CD4-positive, alpha-beta memory T cell (primary cell): ENCODE results near the gene SAP25. TPM values are rescaled to one million over a fixed set of nuclear protein-coding genes. Genes with fewer than 3 reads are reported as not detected.

Experiments used
- CTCF ChIA-PET: fragments of 350-600 bp; sonication (Branson Sonifier 250); formaldehyde crosslinking; loops from one replicate; lab custom pipeline; 2021; ENCODE audit warnings: inconsistent platforms; ENCODE audit not compliant: partially characterized antibody; lab: Charles Lee
- POLR2A ChIA-PET: fragments of 350-600 bp; sonication (Branson Sonifier 250); formaldehyde crosslinking; loops from one replicate; lab custom pipeline; 2021; ENCODE audit not compliant: partially characterized antibody; lab: Charles Lee
- DNase-seq, 5 donors: peaks; one replicate each; pipeline versions ENCODE4 v3.0.0 to v3.0.0-alpha.2; 2020 to 2022; ENCODE audit warnings: mixed read lengths in 1 of 5
- H3K27ac ChIP-seq: one replicate; pipeline ENCODE4 v1.7.0; 2013; ENCODE audit warnings: low read depth, low read length
- H3K27me3 ChIP-seq: 2 replicates; pipeline ENCODE4 v1.7.0; 2013; ENCODE audit warnings: mild to moderate bottlenecking, low read length, moderate library complexity; ENCODE audit not compliant: insufficient read depth
- H3K36me3 ChIP-seq: 2 replicates; pipeline ENCODE4 v1.7.0; 2013; ENCODE audit warnings: mild to moderate bottlenecking, low read length, moderate library complexity; ENCODE audit not compliant: insufficient read depth
- H3K4me1 ChIP-seq: 2 replicates; pipeline ENCODE4 v1.7.0; 2013; ENCODE audit warnings: mild to moderate bottlenecking, low read length, moderate library complexity; ENCODE audit not compliant: insufficient read depth
- H3K4me3 ChIP-seq, 2 donors: one replicate each; pipeline ENCODE4 v1.7.0; 2013; ENCODE audit warnings: low read length in 2 of 2, mild to moderate bottlenecking in 1 of 2
- H3K9me3 ChIP-seq, 2 donors: one replicate each; pipeline ENCODE4 v1.7.0; 2013; ENCODE audit warnings: low read length in 2 of 2, control low read depth in 1 of 2; ENCODE audit not compliant: control insufficient read depth in 1 of 2
- H3K27ac Mint-ChIP-seq, 7 donors: one replicate each; pipeline ENCODE4 v1.8.0; 2020 to 2021; ENCODE audit warnings: mixed read lengths in 7 of 7, mild to moderate bottlenecking in 6 of 7, inconsistent platforms in 3 of 7, moderate library complexity in 3 of 7
- H3K27me3 Mint-ChIP-seq, 2 donors: one replicate each; pipeline ENCODE4 v1.8.0; 2020 to 2021; ENCODE audit warnings: mixed read lengths in 2 of 2
- H3K36me3 Mint-ChIP-seq, 2 donors: one replicate each; pipeline ENCODE4 v1.8.0; 2020 to 2021; ENCODE audit warnings: mixed read lengths in 2 of 2, inconsistent platforms in 1 of 2, mild to moderate bottlenecking in 1 of 2
- H3K4me1 Mint-ChIP-seq, 4 donors: one replicate each; pipeline ENCODE4 v1.8.0; 2020 to 2021; ENCODE audit warnings: mixed read lengths in 4 of 4, mild to moderate bottlenecking in 1 of 4
- H3K4me3 Mint-ChIP-seq, 8 donors: one replicate each; pipeline ENCODE4 v1.8.0; 2020 to 2021; ENCODE audit warnings: mixed read lengths in 8 of 8, mild to moderate bottlenecking in 7 of 8, moderate library complexity in 6 of 8, inconsistent platforms in 3 of 8
- H3K9me3 Mint-ChIP-seq, 8 donors: one replicate each; pipeline ENCODE4 v1.8.0; 2020 to 2021; ENCODE audit warnings: mixed read lengths in 8 of 8, mild to moderate bottlenecking in 5 of 8, inconsistent platforms in 3 of 8, moderate library complexity in 1 of 8
- intact Hi-C: fragments of 100-400 bp; cut with micrococcal nuclease; formaldehyde crosslinking; loops from one replicate; pipeline ENCODE4 v1.15.1; 2023
- polyA plus RNA-seq, 2 donors: library from polyadenylated mRNA; unstranded; fragments of 300-500 nt; fragmentation: Illumina TruSeq; gene quantifications; one replicate each; pipeline ENCODE4 v1.2.3, GENCODE V29; 2021
- total RNA-seq, 2 experiments: library from RNA; stranded (reverse); gene quantifications; one replicate each; pipeline ENCODE4 v1.2.3, GENCODE V29; 2021

Gene SAP25
- total and polyA plus RNA-seq, 4 experiments from 2014 or later = 0.72 to 126 (median 119) TPM; not detected in 1

DNA sequence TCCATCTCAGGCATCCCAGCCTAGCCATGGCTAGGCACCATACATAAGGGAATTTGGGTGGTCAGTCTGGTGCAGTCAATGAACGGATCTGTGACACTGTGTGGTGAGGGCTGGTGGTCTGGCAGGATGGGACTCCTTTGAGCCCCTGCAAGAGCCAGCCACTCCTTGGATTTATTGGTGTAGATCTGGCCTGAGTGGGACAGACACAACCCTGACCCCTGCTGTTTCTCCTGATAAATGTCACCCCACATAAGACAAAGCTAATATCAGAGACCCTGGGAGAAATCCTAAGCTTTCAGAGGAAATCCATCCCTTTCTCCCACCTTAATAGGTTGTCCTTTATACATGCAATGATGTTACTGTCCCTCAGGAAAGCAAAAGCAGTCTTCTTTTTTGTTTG lies 14.7 kb upstream of the SAP25 start:
- Histone ChIP-seq H3K27me3 (no peaks in the 10 kb centered on the region), H3K27ac (no peak overlapping the region), H3K36me3 (no peaks in the 10 kb centered on the region), H3K4me3 (no peak overlapping the region), H3K9me3 (no peaks in the 10 kb centered on the region), H3K4me1 (peaks cover 19% of the 10 kb centered on the region)
- peak overlapping the region in 2 of 7 donors; percentile 19 to 37 for H3K27ac Mint-ChIP-seq
- ChIA-PET CTCF (interaction anchor here (0.6 to 12.0 kb wide), 24 partner anchors 11 to 264 kb away, joined by 3 to 266 read pairs (median 4); partner anchors contain the start of genes MOSPD3, NYAP1, PCOLCE and POP7), POLR2A (interaction anchor here (1.2 to 11.4 kb wide), 6 partner anchors 11 to 114 kb away, joined by 4 to 307 read pairs (median 6); partner anchors contain the start of genes MOSPD3, PCOLCE and SAP25)
- no peak for DNase-seq
- peaks cover 0 to 13% of the 10 kb centered on the region in 2 donors for H3K36me3 Mint-ChIP-seq
- intact Hi-C loops = loop anchor here (1.0 kb wide), 1 partner anchor 24 kb away; no protein-coding TSS in a partner anchor
- peaks cover 2 to 3% of the 10 kb centered on the region in 2 donors for H3K27me3 Mint-ChIP-seq
- peaks cover 11 to 27% (median 13%) of the 10 kb centered on the region in 4 donors for H3K4me1 Mint-ChIP-seq
- peak overlapping the region in 7 of 8 donors; percentile 14 to 77 (median 51) for H3K4me3 Mint-ChIP-seq
- H3K9me3 Mint-ChIP-seq = peaks cover 0 to 3% (median 0%) of the 10 kb centered on the region in 8 donors

DNA sequence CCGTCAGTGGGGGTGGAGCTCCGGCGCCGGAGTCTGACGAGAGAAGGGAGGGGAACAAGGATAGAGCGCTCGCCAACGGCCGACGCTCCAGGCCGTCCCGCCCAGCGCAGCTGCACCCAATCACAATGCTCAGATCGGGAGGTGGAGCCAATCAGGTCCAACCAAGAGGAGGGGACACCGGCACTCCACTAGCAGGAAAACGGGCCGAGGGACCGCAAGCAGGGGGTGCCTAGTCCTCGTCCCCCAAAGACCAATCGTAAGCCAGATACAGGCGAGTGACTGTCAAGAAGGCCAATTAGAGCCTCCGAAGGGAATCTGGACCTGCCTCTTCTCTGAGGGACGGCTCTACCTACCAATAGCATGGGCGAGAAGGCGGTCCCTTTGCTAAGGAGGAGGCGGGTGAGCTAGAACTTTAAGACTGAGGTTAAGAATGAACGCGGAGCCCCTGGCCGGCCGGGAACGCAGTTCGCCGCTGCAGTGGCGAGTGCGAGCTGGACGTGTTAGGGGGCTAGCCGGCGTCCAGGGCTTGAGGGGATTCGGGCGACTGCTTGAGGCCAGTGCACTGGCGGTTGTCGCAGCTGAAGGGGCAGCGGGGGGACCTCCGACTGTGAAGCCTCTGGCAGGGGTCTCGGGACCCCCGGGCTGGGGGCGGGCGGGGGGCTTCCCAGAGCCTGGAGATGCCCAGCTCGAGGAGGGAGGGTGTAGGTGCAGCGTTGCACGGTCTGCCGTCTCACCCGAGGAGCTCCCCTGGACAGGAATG lies 12.7 kb upstream of the SAP25 start, which contains the start of gene FBXO24:
Gene FBXO24 (plus strand): TSS at position 63 of the 760 bp plus-strand sequence. CDS start 298 bp downstream, at position 361.
- ChIA-PET CTCF (interaction anchor here (0.7 to 12.0 kb wide), 24 partner anchors 9 to 151 kb away, joined by 3 to 266 read pairs (median 4); partner anchors contain the start of genes MOSPD3 and POP7), POLR2A (interaction anchor here (0.5 to 11.4 kb wide), 34 partner anchors 9 to 486 kb away, joined by 3 to 307 read pairs (median 8); partner anchors contain the start of genes AGFG2, GIGYF1, GNB2 and MCM7)
- DNase-seq = peak; percentile 99 to 100 (median 100)
- Histone ChIP-seq H3K9me3 (no peaks in the 10 kb centered on the region), H3K4me3 (peak within 1 kb of the TSS; percentile 77 to 98), H3K27me3 (no peaks in the 10 kb centered on the region), H3K36me3 (peaks cover 11% of the 10 kb centered on the region), H3K4me1 (peaks cover 38% of the 10 kb centered on the region), H3K27ac (peak within 1 kb of the TSS; percentile 79)
- Mint-ChIP-seq H3K4me1 (peaks cover 11 to 27% (median 16%) of the 10 kb centered on the region in 4 donors), H3K27me3 (peaks cover 0 to 2% of the 10 kb centered on the region in 2 donors), H3K9me3 (peaks cover 0 to 2% (median 0%) of the 10 kb centered on the region in 8 donors), H3K36me3 (peaks cover 0 to 17% of the 10 kb centered on the region in 2 donors), H3K4me3 (peak within 1 kb of the TSS; percentile 92 to 99 (median 97)), H3K27ac (peak within 1 kb of the TSS; percentile 86 to 99 (median 97))
- intact Hi-C loops = loop anchor here (1.0 kb wide), 8 partner anchors 18 to 158 kb away; partner anchors contain the start of genes AGFG2, GNB2, MOSPD3 and TSC22D4

DNA sequence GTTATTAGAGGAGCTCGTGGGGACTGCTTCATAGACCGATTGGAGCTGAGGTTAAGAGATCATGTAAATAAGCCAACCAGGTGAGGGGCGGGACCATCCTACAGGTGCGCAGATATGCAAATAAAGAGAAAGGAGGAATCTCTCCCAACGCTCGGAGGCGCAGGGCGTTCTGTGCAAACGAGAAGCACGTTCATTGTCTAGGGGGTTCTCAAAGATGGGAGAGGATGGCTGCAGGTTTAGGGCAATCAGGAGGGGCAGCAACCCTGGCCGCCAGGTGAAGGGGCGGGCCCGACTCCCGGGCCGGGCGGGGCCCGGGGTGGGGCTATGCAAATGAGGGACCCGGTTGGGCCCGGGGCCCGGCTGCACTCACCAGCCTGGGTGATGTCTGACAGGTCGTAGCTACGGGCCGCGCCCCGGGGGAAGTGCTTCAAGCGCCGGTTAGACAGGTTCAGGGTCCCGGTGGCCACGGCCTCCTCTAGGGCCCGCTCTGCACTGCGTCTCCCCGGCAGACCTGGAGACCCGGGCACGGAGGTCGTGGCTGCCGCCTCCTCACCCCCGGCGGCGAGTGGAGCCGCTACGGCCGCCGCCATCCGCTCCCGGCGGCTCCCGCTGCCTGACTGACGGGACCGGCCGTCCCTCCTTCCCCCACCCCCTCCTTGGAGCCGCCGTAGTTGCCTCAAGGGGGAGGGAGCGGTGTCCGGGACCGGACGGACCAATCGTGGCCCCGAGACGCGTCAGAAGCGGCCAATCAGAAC lies 12.0 kb upstream of the SAP25 start, which contains the start of gene LRCH4:
Gene LRCH4 (minus strand): TSS at position 619 of the 755 bp plus-strand sequence. CDS start 29 bp downstream, at position 590.
- H3K27me3 ChIP-seq = no peaks in the 10 kb centered on the region
- H3K4me1 Mint-ChIP-seq = peaks cover 11 to 27% (median 17%) of the 10 kb centered on the region in 4 donors
- CTCF ChIA-PET = interaction anchor here (0.7 to 12.0 kb wide), 27 partner anchors 13 to 150 kb away, joined by 3 to 266 read pairs (median 4); partner anchors contain the start of genes AGFG2, MOSPD3 and POP7
- no peaks in the 10 kb centered on the region for H3K9me3 ChIP-seq
- peaks cover 0 to 2% of the 10 kb centered on the region in 2 donors for H3K27me3 Mint-ChIP-seq
- peak within 1 kb of the TSS; percentile 92 to 99 (median 97) for H3K4me3 Mint-ChIP-seq
- peaks cover 0 to 17% of the 10 kb centered on the region in 2 donors for H3K36me3 Mint-ChIP-seq
- DNase-seq = peak; percentile 64 to 75 (median 72)
- H3K36me3 ChIP-seq = peaks cover 19% of the 10 kb centered on the region
- peak within 1 kb of the TSS; percentile 79 for H3K27ac ChIP-seq
- H3K4me3 ChIP-seq = peak within 1 kb of the TSS; percentile 77 to 98
- intact Hi-C loops = loop anchor here (1.0 kb wide), 8 partner anchors 19 to 157 kb away; partner anchors contain the start of genes AGFG2, GNB2, MOSPD3 and TSC22D4
- peak within 1 kb of the TSS; percentile 86 to 99 (median 97) for H3K27ac Mint-ChIP-seq
- H3K4me1 ChIP-seq = peaks cover 46% of the 10 kb centered on the region
- peaks cover 0 to 2% (median 0%) of the 10 kb centered on the region in 8 donors for H3K9me3 Mint-ChIP-seq
- POLR2A ChIA-PET = interaction anchor here (0.5 to 11.4 kb wide), 36 partner anchors 9 to 666 kb away, joined by 3 to 307 read pairs (median 8); partner anchors contain the start of genes AGFG2, GIGYF1, GNB2 and MCM7

DNA sequence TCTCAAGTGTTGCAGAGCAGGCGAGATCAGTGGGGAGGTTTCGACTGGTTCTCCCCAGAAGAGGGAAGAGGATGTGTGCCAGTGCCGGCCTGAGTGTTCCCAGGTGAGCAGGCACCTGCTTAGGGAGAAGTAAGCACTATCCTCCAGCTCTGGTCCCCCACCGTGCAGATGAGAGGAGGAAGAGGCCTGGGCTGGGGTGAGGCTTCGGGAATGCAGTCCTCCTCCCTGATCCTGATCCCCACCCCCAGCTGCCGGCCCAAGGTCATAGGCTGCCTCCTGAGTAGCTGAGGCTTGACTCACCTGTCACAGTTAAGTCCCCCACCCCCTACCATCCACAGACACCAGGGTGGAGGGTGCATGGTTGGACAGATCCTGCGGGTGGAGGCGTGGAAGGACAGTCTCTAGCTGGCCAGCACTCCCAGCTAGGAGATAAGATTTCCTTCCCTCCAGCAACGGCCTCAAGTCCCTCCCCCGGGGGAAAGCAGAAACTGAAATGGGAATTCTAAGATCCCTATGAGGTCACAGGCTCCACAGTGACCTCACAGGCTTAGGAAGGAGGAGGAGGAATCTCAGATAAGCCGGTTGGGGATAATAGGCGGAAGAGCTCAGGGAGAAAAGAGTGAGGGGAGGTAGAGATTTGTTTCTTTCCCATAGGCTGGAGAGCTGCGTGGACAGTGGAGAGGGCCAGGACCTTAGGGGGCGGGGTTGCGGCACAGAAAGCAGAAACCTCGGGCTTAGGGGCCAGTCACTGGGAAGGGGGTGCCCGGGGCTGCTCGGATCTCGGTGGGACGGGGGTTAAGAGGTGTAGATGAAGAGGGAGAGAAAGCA lies 11.2 kb upstream of the SAP25 start:
- no peaks in the 10 kb centered on the region for H3K27me3 ChIP-seq
- Mint-ChIP-seq H3K9me3 (peaks cover 0 to 2% (median 0%) of the 10 kb centered on the region in 8 donors), H3K27me3 (no peaks in the 10 kb centered on the region), H3K4me1 (peaks cover 11 to 27% (median 17%) of the 10 kb centered on the region in 4 donors), H3K4me3 (peak overlapping the region; percentile 92 to 99 (median 97)), H3K27ac (peak overlapping the region; percentile 86 to 99 (median 97)), H3K36me3 (peaks cover 0 to 17% of the 10 kb centered on the region in 2 donors)
- peak overlapping the region; percentile 79 for H3K27ac ChIP-seq
- ChIA-PET POLR2A (interaction anchor here (0.6 to 11.4 kb wide), 30 partner anchors 8 to 665 kb away, joined by 3 to 307 read pairs (median 12); partner anchors contain the start of genes AGFG2, AP4M1, GIGYF1 and MCM7), CTCF (interaction anchor here (0.7 to 12.0 kb wide), 17 partner anchors 14 to 1703 kb away, joined by 3 to 266 read pairs (median 4); partner anchors contain the start of genes AGFG2, MOSPD3, POP7 and SLC12A9)
- H3K4me1 ChIP-seq = peaks cover 48% of the 10 kb centered on the region
- intact Hi-C loops = no loop called here
- H3K36me3 ChIP-seq = peaks cover 27% of the 10 kb centered on the region
- H3K9me3 ChIP-seq = no peaks in the 10 kb centered on the region
- DNase-seq = peak in 1 of 5 donors; percentile 52
- peak overlapping the region; percentile 77 to 98 for H3K4me3 ChIP-seq

DNA sequence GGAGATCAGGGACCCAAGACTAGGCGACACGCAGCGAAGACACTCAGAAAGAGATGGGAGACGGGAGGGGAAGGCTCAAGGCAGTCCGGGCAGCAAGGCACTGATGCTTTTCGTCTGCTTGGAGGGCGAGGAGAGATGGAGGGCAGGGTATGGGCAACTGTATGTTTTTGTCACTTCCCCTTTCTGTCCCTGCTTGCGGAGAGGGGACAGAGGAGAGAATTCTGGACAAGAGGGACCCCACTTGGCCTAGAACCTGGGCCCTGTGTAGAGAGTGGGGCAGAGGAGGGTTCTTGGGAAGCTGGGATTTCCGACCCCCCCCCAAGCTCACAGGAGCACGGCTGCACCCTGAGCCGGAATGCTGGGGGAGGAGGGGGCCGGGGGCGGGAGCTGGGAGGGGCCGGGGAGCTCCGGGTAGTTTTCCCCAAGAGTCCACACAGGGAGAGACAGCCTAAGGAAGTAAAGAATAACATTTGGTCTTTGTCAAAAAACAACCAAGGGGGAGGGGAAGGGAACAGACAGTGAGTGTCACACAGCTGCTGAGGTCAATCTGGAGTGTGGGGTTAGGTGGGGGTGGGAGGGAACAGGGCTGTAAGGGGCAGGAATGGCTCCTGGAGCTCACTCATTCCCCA lies 10.5 kb upstream of the SAP25 start:
- intact Hi-C loops = no loop called here
- Histone ChIP-seq H3K4me1 (peaks cover 48% of the 10 kb centered on the region), H3K9me3 (no peaks in the 10 kb centered on the region), H3K27me3 (no peaks in the 10 kb centered on the region), H3K36me3 (peaks cover 32% of the 10 kb centered on the region), H3K4me3 (peak overlapping the region; percentile 77 to 98), H3K27ac (peak overlapping the region; percentile 79)
- Mint-ChIP-seq H3K4me3 (peak overlapping the region; percentile 92 to 99 (median 97)), H3K36me3 (peaks cover 0 to 20% of the 10 kb centered on the region in 2 donors), H3K9me3 (peaks cover 0 to 2% (median 0%) of the 10 kb centered on the region in 8 donors), H3K27me3 (no peaks in the 10 kb centered on the region), H3K27ac (peak overlapping the region; percentile 86 to 99 (median 97)), H3K4me1 (peaks cover 11 to 27% (median 17%) of the 10 kb centered on the region in 4 donors)
- DNase-seq = no peak
- POLR2A ChIA-PET = interaction anchor here (0.7 to 11.4 kb wide), 26 partner anchors 15 to 483 kb away, joined by 3 to 307 read pairs (median 9); partner anchors contain the start of genes AGFG2, AP4M1, GIGYF1 and GNB2
- CTCF ChIA-PET = interaction anchor here (0.7 to 12.0 kb wide), 17 partner anchors 13 to 1704 kb away, joined by 3 to 266 read pairs (median 4); partner anchors contain the start of genes AGFG2, MOSPD3, POP7 and SLC12A9
